Adrenal gland (tissue), 5 donors: ENCODE measurements around the gene PAX4.

Experiments used
- POLR2A ChIP-seq, 2 donors: fragments of 450-650 bp; IDR thresholded peaks; one replicate each; pipeline ENCODE4 v1.6.1; 2017; ENCODE audit warnings: antibody characterized with exemption in 2 of 2, mild to moderate bottlenecking in 2 of 2, moderate library complexity in 1 of 2
- TF ChIP-seq, protein P1 (sequence below), 6 experiments: fragments of 450-650 bp in 4 of 6; fragments of 200-600 bp in 2 of 6; sonication (generic) in 1 of 6; IDR thresholded peaks; 1 replicate in 5 of 6; 2 replicates in 1 of 6; pipeline versions ENCODE4 v1.5.1 to v1.8.0; 2016 to 2021; ENCODE audit warnings: antibody characterized with exemption in 6 of 6, mild to moderate bottlenecking in 2 of 6, moderate library complexity in 1 of 6
- donor health status: DM: no; HTN: no; CAD: no.

DNA sequence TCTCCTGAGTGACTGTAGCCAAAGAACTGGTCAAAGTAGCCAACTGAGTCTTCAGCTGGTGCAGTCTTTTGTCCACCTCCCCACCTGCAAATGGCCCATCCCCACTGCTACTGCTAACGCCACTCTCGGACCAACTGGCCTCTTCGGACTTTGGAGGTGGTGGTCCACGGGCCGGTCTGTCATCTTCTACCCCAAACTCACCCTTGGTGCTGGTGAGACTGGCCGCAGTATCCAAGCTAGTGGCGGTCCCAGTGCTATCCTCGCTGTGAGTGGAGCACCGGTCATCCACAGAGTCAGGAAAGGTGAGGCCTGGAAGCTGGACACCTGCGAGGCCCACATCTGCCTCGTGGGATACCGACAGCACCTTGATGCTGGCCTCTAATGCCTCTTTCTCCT lies 33.3 kb downstream of the PAX4 start:
- TF ChIP-seq, protein P1, sequence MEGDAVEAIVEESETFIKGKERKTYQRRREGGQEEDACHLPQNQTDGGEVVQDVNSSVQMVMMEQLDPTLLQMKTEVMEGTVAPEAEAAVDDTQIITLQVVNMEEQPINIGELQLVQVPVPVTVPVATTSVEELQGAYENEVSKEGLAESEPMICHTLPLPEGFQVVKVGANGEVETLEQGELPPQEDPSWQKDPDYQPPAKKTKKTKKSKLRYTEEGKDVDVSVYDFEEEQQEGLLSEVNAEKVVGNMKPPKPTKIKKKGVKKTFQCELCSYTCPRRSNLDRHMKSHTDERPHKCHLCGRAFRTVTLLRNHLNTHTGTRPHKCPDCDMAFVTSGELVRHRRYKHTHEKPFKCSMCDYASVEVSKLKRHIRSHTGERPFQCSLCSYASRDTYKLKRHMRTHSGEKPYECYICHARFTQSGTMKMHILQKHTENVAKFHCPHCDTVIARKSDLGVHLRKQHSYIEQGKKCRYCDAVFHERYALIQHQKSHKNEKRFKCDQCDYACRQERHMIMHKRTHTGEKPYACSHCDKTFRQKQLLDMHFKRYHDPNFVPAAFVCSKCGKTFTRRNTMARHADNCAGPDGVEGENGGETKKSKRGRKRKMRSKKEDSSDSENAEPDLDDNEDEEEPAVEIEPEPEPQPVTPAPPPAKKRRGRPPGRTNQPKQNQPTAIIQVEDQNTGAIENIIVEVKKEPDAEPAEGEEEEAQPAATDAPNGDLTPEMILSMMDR (IDR thresholded peaks at IDR 0.05), result no peak
- TF ChIP-seq POLR2A (IDR thresholded peaks at IDR 0.05), result no peak
